ENCODE measurements around the gene USP46. TPM values are rescaled to one million over a fixed set of nuclear protein-coding genes. Genes with fewer than 3 reads are reported as not detected.

Gene USP46
- total and polyA plus RNA-seq, 7 experiments from 2014 or later = 0.89 to 11.7 (median 3.2) TPM

- CTCF ChIA-PET = no interaction called here
Measured at GRCh38 chr4:52551487-52551886, 107.6 kb downstream of the USP46 start.

GRCh38 chr4:52550186-52550585 lies 108.9 kb downstream of the USP46 start:
- Histone ChIP-seq H3K27ac (ENCODE audit: low read depth, low read length) (no peak overlapping the region), H3K4me3 (ENCODE audit: low read length) (no peak overlapping the region), H3K4me1 (ENCODE audit: control insufficient read depth in 2 of 2, insufficient read depth in 2 of 2, low read length in 2 of 2) (no peaks in the 10 kb centered on the region), H3K36me3 (ENCODE audit: control insufficient read depth in 2 of 3, insufficient read depth in 3 of 3, low read length in 3 of 3) (no peaks in the 10 kb centered on the region), H3K27me3 (ENCODE audit: control insufficient read depth in 2 of 2, insufficient read depth in 2 of 2, low read length in 2 of 2) (no peaks in the 10 kb centered on the region), H3K9me3 (ENCODE audit: control insufficient read depth in 2 of 3, low read length in 3 of 3) (no peaks in the 10 kb centered on the region)
- ATAC-seq (no peak), DNase-seq (no peak)
- Mint-ChIP-seq H3K27ac (no peak overlapping the region), H3K4me3 (no peak overlapping the region), H3K36me3 (no peaks in the 10 kb centered on the region), H3K9me3 (peaks cover 0 to 2% (median 0%) of the 10 kb centered on the region in 11 donors), H3K27me3 (peaks cover 9 to 46% (median 21%) of the 10 kb centered on the region in 5 donors), H3K4me1 (peaks cover 0 to 4% (median 0%) of the 10 kb centered on the region in 7 donors)
- ChIA-PET CTCF (no interaction called here), POLR2A (no interaction called here)
- intact Hi-C loops (cut with micrococcal nuclease) = no loop called here

More at GRCh38 chr4:52551487-52551886, 107.6 kb downstream of the USP46 start:
- Histone ChIP-seq H3K27ac (ENCODE audit: low read depth, low read length) (no peak overlapping the region), H3K4me3 (ENCODE audit: low read length) (no peak overlapping the region), H3K27me3 (ENCODE audit: control insufficient read depth in 2 of 2, insufficient read depth in 2 of 2, low read length in 2 of 2) (no peaks in the 10 kb centered on the region), H3K36me3 (ENCODE audit: control insufficient read depth in 2 of 3, insufficient read depth in 3 of 3, low read length in 3 of 3) (no peaks in the 10 kb centered on the region), H3K4me1 (ENCODE audit: control insufficient read depth in 2 of 2, insufficient read depth in 2 of 2, low read length in 2 of 2) (no peaks in the 10 kb centered on the region), H3K9me3 (ENCODE audit: control insufficient read depth in 2 of 3, low read length in 3 of 3) (no peaks in the 10 kb centered on the region)
- DNase-seq = no peak
- Mint-ChIP-seq H3K36me3 (no peaks in the 10 kb centered on the region), H3K4me1 (peaks cover 0 to 4% (median 0%) of the 10 kb centered on the region in 7 donors), H3K4me3 (no peak overlapping the region), H3K27ac (no peak overlapping the region), H3K9me3 (peaks cover 0 to 2% (median 0%) of the 10 kb centered on the region in 11 donors), H3K27me3 (peaks cover 9 to 46% (median 24%) of the 10 kb centered on the region in 5 donors)
- intact Hi-C loops (cut with micrococcal nuclease) = no loop called here
- ATAC-seq = no peak
- POLR2A ChIA-PET = no interaction called here

GRCh38 chr4:52548818-52549570 lies 110.1 kb downstream of the USP46 start:
- H3K9me3 ChIP-seq (ENCODE audit: control insufficient read depth in 2 of 3, low read length in 3 of 3) = no peaks in the 10 kb centered on the region
- POLR2A ChIA-PET = no interaction called here
- no peaks in the 10 kb centered on the region for H3K4me1 ChIP-seq (ENCODE audit: control insufficient read depth in 2 of 2, insufficient read depth in 2 of 2, low read length in 2 of 2)
- H3K4me3 ChIP-seq (ENCODE audit: low read length) = no peak overlapping the region
- DNase-seq (no peak), ATAC-seq (no peak)
- intact Hi-C loops (cut with micrococcal nuclease) = loop anchor here in 1 of 2 donors (5.0 to 10.0 kb wide), 2 partner anchors 366 to 1683 kb away; no protein-coding TSS in a partner anchor
- H3K27ac ChIP-seq (ENCODE audit: low read depth, low read length) = no peak overlapping the region
- H3K27ac Mint-ChIP-seq = no peak overlapping the region
- peaks cover 0 to 2% (median 0%) of the 10 kb centered on the region in 11 donors for H3K9me3 Mint-ChIP-seq
- H3K36me3 Mint-ChIP-seq = no peaks in the 10 kb centered on the region
- H3K4me1 Mint-ChIP-seq = no peaks in the 10 kb centered on the region
- H3K4me3 Mint-ChIP-seq = no peak overlapping the region
- H3K27me3 Mint-ChIP-seq = peaks cover 9 to 42% (median 18%) of the 10 kb centered on the region in 5 donors
- no peaks in the 10 kb centered on the region for H3K36me3 ChIP-seq (ENCODE audit: control insufficient read depth in 2 of 3, insufficient read depth in 3 of 3, low read length in 3 of 3)
- CTCF ChIA-PET = no interaction called here
- no peaks in the 10 kb centered on the region for H3K27me3 ChIP-seq (ENCODE audit: control insufficient read depth in 2 of 2, insufficient read depth in 2 of 2, low read length in 2 of 2)

GRCh38 chr4:52546449-52546848 lies 112.7 kb downstream of the USP46 start:
- POLR2A ChIA-PET = no interaction called here
- Mint-ChIP-seq H3K9me3 (peaks cover 0 to 2% (median 0%) of the 10 kb centered on the region in 11 donors), H3K4me3 (no peak overlapping the region), H3K27ac (peak overlapping the region in 1 of 9 donors; percentile 8), H3K36me3 (no peaks in the 10 kb centered on the region), H3K4me1 (no peaks in the 10 kb centered on the region), H3K27me3 (peaks cover 8 to 31% (median 12%) of the 10 kb centered on the region in 5 donors)
- Histone ChIP-seq H3K4me1 (ENCODE audit: control insufficient read depth in 2 of 2, insufficient read depth in 2 of 2, low read length in 2 of 2) (no peaks in the 10 kb centered on the region), H3K4me3 (ENCODE audit: low read length) (no peak overlapping the region), H3K9me3 (ENCODE audit: control insufficient read depth in 2 of 3, low read length in 3 of 3) (no peaks in the 10 kb centered on the region), H3K36me3 (ENCODE audit: control insufficient read depth in 2 of 3, insufficient read depth in 3 of 3, low read length in 3 of 3) (no peaks in the 10 kb centered on the region), H3K27ac (ENCODE audit: low read depth, low read length) (no peak overlapping the region), H3K27me3 (ENCODE audit: control insufficient read depth in 2 of 2, insufficient read depth in 2 of 2, low read length in 2 of 2) (no peaks in the 10 kb centered on the region)
- intact Hi-C loops (cut with micrococcal nuclease) = loop anchor here in 1 of 2 donors (5.0 to 10.0 kb wide), 2 partner anchors 368 to 1686 kb away; no protein-coding TSS in a partner anchor
- CTCF ChIA-PET = interaction anchor here (1.3 to 2.5 kb wide), 3 partner anchors 436 to 439 kb away, joined by 3 to 11 read pairs (median 4); no protein-coding TSS in a partner anchor
- DNase-seq (no peak), ATAC-seq (no peak)

- Mint-ChIP-seq H3K9me3 (peaks cover 0 to 2% (median 0%) of the 10 kb centered on the region in 11 donors), H3K4me1 (no peaks in the 10 kb centered on the region), H3K27me3 (peaks cover 5 to 24% (median 6%) of the 10 kb centered on the region in 5 donors), H3K27ac (no peak overlapping the region), H3K36me3 (no peaks in the 10 kb centered on the region), H3K4me3 (no peak overlapping the region)
- POLR2A ChIA-PET = no interaction called here
- Histone ChIP-seq H3K27me3 (ENCODE audit: control insufficient read depth in 2 of 2, insufficient read depth in 2 of 2, low read length in 2 of 2) (no peaks in the 10 kb centered on the region), H3K9me3 (ENCODE audit: control insufficient read depth in 2 of 3, low read length in 3 of 3) (no peaks in the 10 kb centered on the region), H3K27ac (ENCODE audit: low read depth, low read length) (no peak overlapping the region), H3K36me3 (ENCODE audit: control insufficient read depth in 2 of 3, insufficient read depth in 3 of 3, low read length in 3 of 3) (no peaks in the 10 kb centered on the region), H3K4me1 (ENCODE audit: control insufficient read depth in 2 of 2, insufficient read depth in 2 of 2, low read length in 2 of 2) (no peaks in the 10 kb centered on the region), H3K4me3 (ENCODE audit: low read length) (no peak overlapping the region)
- CTCF ChIA-PET = interaction anchor here (0.7 to 2.5 kb wide), 6 partner anchors 10 to 440 kb away, joined by 3 to 11 read pairs (median 4); no protein-coding TSS in a partner anchor
- ATAC-seq = peak; percentile 75
- intact Hi-C loops (cut with micrococcal nuclease) = loop anchor here in 1 of 2 donors (2.0 to 10.0 kb wide), 3 partner anchors 119 to 1687 kb away; no protein-coding TSS in a partner anchor
- DNase-seq = peak; percentile 2 to 63 (median 26)
Measured at GRCh38 chr4:52545099-52546069, 113.7 kb downstream of the USP46 start.

All from naive thymus-derived CD4-positive, alpha-beta T cell (primary cell).